RWPE2 (cell line): Measurements from ENCODE around the gene TIA1.
A peak's percentile ranks its signal among the peaks of the same experiment; 100 is the strongest.
"Not testable (repeated sequence)": the region's sequence is repeated elsewhere in the genome, so short reads cannot be mapped to it uniquely, and the experiment has no call there.

ENCODE experiments used
- ATAC-seq: fragments of 200-7000 bp; cut with Tn5 transposase; 3 replicates; pipeline ENCODE4 v1.9.1; 2021; ENCODE audit warnings: low read depth
- DNase-seq: peaks from one replicate; pipeline ENCODE4 v3.0.0-alpha.2; 2020; ENCODE audit warnings: low spot score
- H3K27ac ChIP-seq: fragments of 450-650 bp; 2 replicates; pipeline ENCODE4 v1.5.1; 2017; ENCODE audit warnings: mild to moderate bottlenecking; ENCODE audit not compliant: poor library complexity, severe bottlenecking
- H3K27me3 ChIP-seq: fragments of 250-450 bp; sonication (Bioruptor Pico); 2 replicates; pipeline ENCODE4 v1.5.1; 2021; ENCODE audit warnings: mild to moderate bottlenecking, moderate library complexity; ENCODE audit not compliant: insufficient read depth, poor library complexity, severe bottlenecking
- H3K36me3 ChIP-seq: fragments of 250-450 bp; sonication (Bioruptor Pico); 2 replicates; pipeline ENCODE4 v1.5.1; 2020; ENCODE audit warnings: low read depth, mild to moderate bottlenecking, moderate library complexity
- H3K4me1 ChIP-seq: fragments of 250-450 bp; sonication (Bioruptor Pico); 2 replicates; pipeline ENCODE4 v1.5.1; 2021; ENCODE audit warnings: mild to moderate bottlenecking, moderate library complexity; ENCODE audit not compliant: insufficient read depth, poor library complexity, severe bottlenecking
- H3K4me3 ChIP-seq: fragments of 250-450 bp; sonication (Bioruptor Pico); 2 replicates; pipeline ENCODE4 v1.5.1; 2021; ENCODE audit warnings: mild to moderate bottlenecking, moderate library complexity; ENCODE audit not compliant: severe bottlenecking
- H3K9me3 ChIP-seq: fragments of 250-450 bp; sonication (Bioruptor Pico); 2 replicates; pipeline ENCODE4 v1.5.1; 2021; ENCODE audit warnings: mild to moderate bottlenecking, moderate library complexity; ENCODE audit not compliant: severe bottlenecking
- TF ChIP-seq, protein P1 (sequence below): fragments of 450-650 bp; IDR thresholded peaks from one replicate; pipeline ENCODE4 v1.5.1; 2017; ENCODE audit warnings: mild to moderate bottlenecking, moderate library complexity; ENCODE audit not compliant: poor library complexity, severe bottlenecking

The TIA1 gene

DNA sequence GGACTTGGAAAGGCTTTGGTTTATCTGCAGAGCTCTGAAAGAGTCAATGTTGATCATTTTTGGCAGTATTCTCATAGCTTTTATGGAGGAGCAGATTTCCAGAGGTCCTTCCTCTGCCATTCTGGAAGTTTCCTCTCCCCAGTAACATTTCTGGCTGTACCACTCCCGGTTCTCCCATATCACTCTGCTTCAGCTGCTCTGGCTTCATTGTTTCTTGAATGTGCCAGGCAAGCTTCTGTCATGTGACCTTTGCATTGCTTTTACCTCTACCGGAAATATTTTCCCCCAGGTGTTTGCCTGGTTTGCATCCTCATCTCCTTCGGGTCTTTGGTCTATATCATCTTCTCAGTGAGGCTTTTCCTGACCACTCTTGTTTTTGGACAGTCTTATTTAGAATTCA lies 21.9 kb upstream of the TIA1 start:
- DNase-seq (no peak), ATAC-seq (no peak)
- Histone ChIP-seq H3K27ac (no peak overlapping the region), H3K36me3 (peaks cover 21% of the 10 kb centered on the region), H3K27me3 (no peaks in the 10 kb centered on the region), H3K4me1 (no peaks in the 10 kb centered on the region), H3K9me3 (no peaks in the 10 kb centered on the region), H3K4me3 (no peak overlapping the region)
- TF ChIP-seq, protein P1, sequence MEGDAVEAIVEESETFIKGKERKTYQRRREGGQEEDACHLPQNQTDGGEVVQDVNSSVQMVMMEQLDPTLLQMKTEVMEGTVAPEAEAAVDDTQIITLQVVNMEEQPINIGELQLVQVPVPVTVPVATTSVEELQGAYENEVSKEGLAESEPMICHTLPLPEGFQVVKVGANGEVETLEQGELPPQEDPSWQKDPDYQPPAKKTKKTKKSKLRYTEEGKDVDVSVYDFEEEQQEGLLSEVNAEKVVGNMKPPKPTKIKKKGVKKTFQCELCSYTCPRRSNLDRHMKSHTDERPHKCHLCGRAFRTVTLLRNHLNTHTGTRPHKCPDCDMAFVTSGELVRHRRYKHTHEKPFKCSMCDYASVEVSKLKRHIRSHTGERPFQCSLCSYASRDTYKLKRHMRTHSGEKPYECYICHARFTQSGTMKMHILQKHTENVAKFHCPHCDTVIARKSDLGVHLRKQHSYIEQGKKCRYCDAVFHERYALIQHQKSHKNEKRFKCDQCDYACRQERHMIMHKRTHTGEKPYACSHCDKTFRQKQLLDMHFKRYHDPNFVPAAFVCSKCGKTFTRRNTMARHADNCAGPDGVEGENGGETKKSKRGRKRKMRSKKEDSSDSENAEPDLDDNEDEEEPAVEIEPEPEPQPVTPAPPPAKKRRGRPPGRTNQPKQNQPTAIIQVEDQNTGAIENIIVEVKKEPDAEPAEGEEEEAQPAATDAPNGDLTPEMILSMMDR = no peak

DNA sequence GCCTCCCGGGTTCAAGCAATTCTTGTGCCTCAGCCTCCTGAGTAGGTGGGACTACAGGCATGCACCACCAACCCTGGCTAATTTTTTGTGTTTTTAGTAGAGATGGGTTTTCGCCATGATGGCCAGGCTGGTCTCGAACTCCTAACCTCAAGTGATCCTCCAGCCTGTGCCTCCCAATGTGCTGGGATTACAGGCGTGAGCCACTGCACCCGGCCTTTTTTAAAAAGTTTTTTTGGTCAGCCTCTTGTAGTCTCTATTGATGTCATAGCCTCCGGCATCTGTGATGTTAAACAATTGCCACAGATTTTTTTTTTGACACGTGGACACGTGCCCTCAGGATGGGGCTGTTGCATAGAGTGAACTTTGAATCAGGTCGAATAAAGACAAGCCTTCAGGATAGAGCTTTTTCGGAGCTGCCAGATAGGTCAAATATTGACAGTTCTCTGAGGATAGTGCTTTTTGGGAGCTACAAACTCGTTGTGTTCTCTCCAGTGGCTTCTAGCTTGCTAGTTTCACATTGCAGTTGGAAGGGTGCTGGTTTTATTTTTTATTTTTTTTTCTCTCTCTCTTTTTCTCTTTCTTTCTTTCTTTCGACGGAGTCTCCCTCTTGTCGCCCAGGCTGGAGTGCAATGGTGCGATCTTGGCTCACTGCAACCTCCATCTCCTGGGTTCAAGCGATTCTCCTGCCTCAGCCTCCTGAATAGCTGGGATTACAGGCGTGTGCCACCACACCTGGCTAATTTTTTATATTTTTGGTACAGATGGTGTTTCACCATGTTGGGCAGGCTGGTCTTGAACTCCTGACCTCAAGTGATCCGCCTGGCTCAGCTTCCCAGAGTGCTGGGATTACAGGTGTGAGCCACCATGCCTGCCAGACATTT lies 21.2 kb upstream of the TIA1 start:
- H3K36me3 ChIP-seq = peaks cover 16% of the 10 kb centered on the region
- H3K9me3 ChIP-seq, H3K4me1 ChIP-seq, H3K27ac ChIP-seq, ATAC-seq, H3K4me3 ChIP-seq, DNase-seq, H3K27me3 ChIP-seq: not testable (repeated sequence)

DNA sequence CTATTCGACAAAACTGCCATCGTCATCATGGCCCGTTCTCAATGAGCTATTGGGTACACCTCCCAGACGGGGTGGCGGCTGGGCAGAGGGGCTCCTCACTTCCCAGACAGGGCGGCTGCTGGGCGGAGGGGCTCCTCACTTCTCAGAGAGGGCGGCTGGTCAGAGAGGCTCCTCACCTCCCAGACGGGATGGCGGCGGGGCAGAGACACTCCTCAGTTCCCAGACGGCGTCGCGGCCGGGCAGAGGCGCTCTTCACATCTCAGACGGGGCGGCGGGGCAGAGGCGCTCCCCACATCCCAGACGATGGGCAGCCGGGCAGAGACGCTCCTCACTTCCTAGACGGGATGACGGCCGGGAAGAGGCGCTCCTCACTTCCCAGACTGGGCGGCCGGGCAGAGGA lies 18.5 kb upstream of the TIA1 start:
- H3K36me3 ChIP-seq = peaks cover 15% of the 10 kb centered on the region
- H3K27ac ChIP-seq, H3K9me3 ChIP-seq, H3K27me3 ChIP-seq, DNase-seq, H3K4me1 ChIP-seq, H3K4me3 ChIP-seq, ATAC-seq: not testable (repeated sequence)

DNA sequence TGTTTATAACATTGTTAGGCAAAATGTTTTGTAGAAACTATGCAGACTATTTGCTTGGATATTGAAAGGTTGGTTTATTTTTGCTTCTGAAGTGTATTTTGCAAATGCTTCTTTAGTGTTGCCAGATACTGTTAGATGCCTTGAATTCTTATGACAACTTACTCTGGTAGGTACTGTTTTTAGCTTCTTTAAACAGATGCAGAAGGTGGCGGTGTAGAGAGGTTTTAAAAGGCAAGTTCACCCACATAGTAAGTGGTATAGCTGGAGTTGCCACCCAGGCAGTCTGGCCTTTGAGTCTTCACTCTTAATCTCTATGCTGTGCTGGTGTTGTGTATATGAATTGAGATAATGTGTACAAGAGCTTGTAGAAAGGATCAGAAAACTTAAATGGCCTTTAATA lies 13.1 kb upstream of the TIA1 start:
- ATAC-seq = no peak
- H3K27ac ChIP-seq = no peak overlapping the region
- TF ChIP-seq, protein P1 = no peak
- no peak for DNase-seq
- H3K27me3 ChIP-seq = no peaks in the 10 kb centered on the region
- H3K9me3 ChIP-seq = no peaks in the 10 kb centered on the region
- peaks cover 27% of the 10 kb centered on the region for H3K36me3 ChIP-seq
- no peak overlapping the region for H3K4me3 ChIP-seq
- H3K4me1 ChIP-seq = no peaks in the 10 kb centered on the region

DNA sequence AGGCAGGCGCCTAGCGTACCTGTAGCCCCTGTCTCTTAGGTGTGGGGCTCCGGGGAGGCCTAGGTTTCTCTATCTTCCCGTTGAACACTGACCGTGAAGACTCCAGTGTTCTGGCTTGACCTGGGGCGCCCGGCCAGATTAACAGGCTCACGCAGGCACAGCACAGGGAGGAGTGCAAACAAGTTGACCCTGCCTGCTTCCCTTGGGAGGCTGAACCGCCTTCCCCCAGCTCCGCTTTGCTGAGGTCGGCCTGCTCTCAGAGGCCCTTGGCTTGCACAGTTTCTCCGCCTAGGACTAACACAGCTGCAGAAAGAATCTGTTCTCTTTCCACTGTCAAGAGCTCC lies 10.1 kb upstream of the TIA1 start:
- Histone ChIP-seq H3K27me3 (no peaks in the 10 kb centered on the region), H3K36me3 (peaks cover 17% of the 10 kb centered on the region; the same call in 1 of the 2 replicates), H3K27ac (peak overlapping the region; percentile 83), H3K4me1 (no peaks in the 10 kb centered on the region), H3K4me3 (peak overlapping the region; percentile 82), H3K9me3 (no peaks in the 10 kb centered on the region)
- TF ChIP-seq, protein P1 = no peak
- ATAC-seq (peak; percentile 35), DNase-seq (no peak)
